ENCODE data around the gene COL23A1.

The COL23A1 gene

GRCh38 chr5:178215280-178216002 lies 374.8 kb downstream of the COL23A1 start:
- no peak for DNase-seq

- DNase-seq, result no peak
Measured at GRCh38 chr5:178214160-178214803, 375.9 kb downstream of the COL23A1 start.

GRCh38 chr5:178213748-178214151 lies 376.4 kb downstream of the COL23A1 start:
- no peak for DNase-seq

GRCh38 chr5:178213003-178213461 lies 377.2 kb downstream of the COL23A1 start:
- no peak for DNase-seq

- DNase-seq, result no peak
Measured at GRCh38 chr5:178212241-178213002, 377.8 kb downstream of the COL23A1 start.

- no peak for DNase-seq
Measured at GRCh38 chr5:178211095-178212048, 378.8 kb downstream of the COL23A1 start.

GRCh38 chr5:178210686-178211085 lies 379.5 kb downstream of the COL23A1 start:
- no peak for DNase-seq

- no peak for DNase-seq
Measured at GRCh38 chr5:178210073-178210535, 380.1 kb downstream of the COL23A1 start.

GRCh38 chr5:178209334-178210072 lies 380.7 kb downstream of the COL23A1 start:
- DNase-seq, result no peak

- DNase-seq, result no peak
Measured at GRCh38 chr5:178208540-178209227, 381.5 kb downstream of the COL23A1 start.

- DNase-seq, result no peak
Measured at GRCh38 chr5:178207917-178208280, 382.3 kb downstream of the COL23A1 start.

GRCh38 chr5:178207183-178207916 lies 382.8 kb downstream of the COL23A1 start:
- no peak for DNase-seq

- no peak for DNase-seq
Measured at GRCh38 chr5:178206166-178207101, 383.8 kb downstream of the COL23A1 start.

- no peak for DNase-seq
Measured at GRCh38 chr5:178205749-178206047, 384.5 kb downstream of the COL23A1 start.

GRCh38 chr5:178204935-178205748 lies 385.1 kb downstream of the COL23A1 start:
- peak; percentile 60 for DNase-seq

- peak; percentile 96 for DNase-seq
Measured at GRCh38 chr5:178204182-178204934, 385.8 kb downstream of the COL23A1 start, which contains the start of gene HNRNPAB. TSS of gene HNRNPAB (plus strand) at chr5:178204533. CDS start at chr5:178204838, 305 bp downstream.

- DNase-seq, result no peak
Measured at GRCh38 chr5:178203670-178204181, 386.5 kb downstream of the COL23A1 start.
